UCSD-AML1 (cell line): ENCODE data around the gene ABHD17B.

Experiments used
- DNase-seq: peaks from one replicate; lab custom pipeline; 2025; ENCODE audit not compliant: unreplicated experiment; lab: John Stamatoyannopoulos, UW

ABHD17B gene

DNA sequence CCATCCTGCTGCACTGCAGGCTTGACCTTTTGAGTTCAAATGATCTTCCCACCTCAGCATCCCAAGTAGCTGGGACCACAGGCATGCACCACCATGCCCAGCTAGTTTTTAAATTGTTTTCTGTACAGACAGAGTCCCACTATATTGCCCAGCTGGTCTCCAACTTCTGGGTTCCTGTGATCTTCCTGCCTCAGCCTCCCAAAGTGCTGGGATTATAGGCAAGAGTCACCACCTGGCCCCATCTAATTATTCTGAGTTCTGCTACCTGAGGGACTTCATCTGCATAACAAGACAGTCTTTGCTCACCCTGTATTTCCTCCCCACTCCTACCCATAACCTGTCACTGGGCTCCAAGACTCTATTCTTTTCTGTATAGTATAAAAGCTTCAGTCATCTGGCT, 88.1 kb downstream of the ABHD17B start:
- no peak for DNase-seq

GRCh38 chr9:71822456-71822855, 88.5 kb downstream of the ABHD17B start:
- DNase-seq, result no peak

DNA sequence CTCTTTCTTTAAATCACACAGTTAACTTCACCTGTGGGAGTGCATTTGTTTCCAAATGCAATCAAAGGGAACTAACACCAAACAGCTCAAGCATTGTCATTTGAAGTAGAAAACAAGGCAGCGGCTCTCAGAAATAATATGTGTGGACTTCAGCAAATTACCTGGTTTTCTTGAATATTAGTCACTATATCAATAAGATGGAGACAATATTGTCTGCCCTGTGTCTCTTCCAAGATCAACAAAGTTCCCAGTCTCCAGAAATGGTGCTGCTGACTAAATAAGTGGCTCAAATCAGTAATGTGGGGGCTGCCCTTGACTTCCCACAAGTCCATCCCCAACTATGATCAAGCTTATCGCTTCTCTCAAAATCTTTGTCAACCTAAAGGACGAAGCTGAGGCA, 89.6 kb downstream of the ABHD17B start:
- DNase-seq, result no peak

GRCh38 chr9:71820403-71820921, 90.5 kb downstream of the ABHD17B start:
- no peak for DNase-seq

DNA sequence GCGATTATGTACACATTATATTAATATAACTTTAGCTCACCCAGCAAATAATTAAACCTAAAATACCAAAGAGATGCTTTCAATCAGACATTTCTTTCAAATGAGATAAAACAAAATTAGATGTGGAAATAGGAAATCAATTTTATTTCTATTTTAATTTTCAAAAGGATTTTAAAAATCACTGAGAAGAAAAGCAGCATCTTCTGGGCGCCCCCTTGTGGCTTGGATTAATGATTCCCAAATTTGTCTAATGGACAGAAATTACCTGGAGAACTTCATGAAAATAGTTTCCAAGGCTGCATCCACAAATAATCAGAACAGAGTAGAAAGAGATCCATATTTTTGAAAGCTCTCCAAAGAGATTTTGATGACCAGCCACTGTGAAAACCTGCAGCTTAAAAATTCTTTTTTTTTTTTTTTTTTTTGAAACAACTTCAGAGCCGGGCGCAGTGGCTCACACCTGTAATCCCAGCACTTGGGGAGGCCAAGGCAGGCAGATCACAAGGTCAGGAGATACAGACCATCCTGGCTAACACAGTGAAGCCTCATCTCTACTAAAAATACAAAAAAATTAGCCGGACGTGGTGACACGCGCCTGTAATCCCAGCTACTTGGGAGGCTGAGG, 91.8 kb downstream of the ABHD17B start:
- DNase-seq, result no peak

GRCh38 chr9:71816916-71817451, 94.0 kb downstream of the ABHD17B start:
- DNase-seq, result no peak
